Parathyroid adenoma (tissue), 2 donors: ENCODE data around the gene TMEM222.

Experiments
- H2AFZ ChIP-seq: fragments of 300-600 bp; sonication (generic); one replicate; pipeline ENCODE4 v1.7.0; 2017; ENCODE audit warnings: antibody characterized with exemption, mild to moderate bottlenecking
- H3K27ac ChIP-seq: fragments of 300-600 bp; sonication (generic); one replicate; pipeline ENCODE4 v1.7.0; 2017
- H3K27me3 ChIP-seq: fragments of 300-600 bp; sonication (generic); one replicate; pipeline ENCODE4 v1.7.0; 2017; ENCODE audit warnings: low read length; ENCODE audit not compliant: control insufficient read depth, insufficient read depth
- H3K36me3 ChIP-seq: fragments of 300-600 bp; sonication (generic); one replicate; pipeline ENCODE4 v1.7.0; 2017; ENCODE audit warnings: low read length; ENCODE audit not compliant: control insufficient read depth, insufficient read depth
- H3K4me1 ChIP-seq: fragments of 300-600 bp; sonication (generic); one replicate; pipeline ENCODE4 v1.7.0; 2017; ENCODE audit warnings: control low read depth
- H3K4me2 ChIP-seq: fragments of 300-600 bp; sonication (generic); one replicate; pipeline ENCODE4 v1.7.0; 2017; ENCODE audit warnings: low read length
- H3K4me3 ChIP-seq: fragments of 300-600 bp; sonication (generic); one replicate; pipeline ENCODE4 v1.7.0; 2017; ENCODE audit warnings: low read depth, low read length
- H3K79me2 ChIP-seq: fragments of 300-600 bp; sonication (generic); one replicate; pipeline ENCODE4 v1.7.0; 2017; ENCODE audit warnings: control low read depth
- H3K9ac ChIP-seq: fragments of 300-600 bp; sonication (generic); one replicate; pipeline ENCODE4 v1.7.0; 2017; ENCODE audit warnings: mild to moderate bottlenecking
- H3K9me3 ChIP-seq: fragments of 300-600 bp; sonication (generic); one replicate; pipeline ENCODE4 v1.7.0; 2017; ENCODE audit warnings: low read length; ENCODE audit not compliant: control insufficient read depth
- CTCF ChIP-seq: fragments of 300-600 bp; sonication (generic); IDR thresholded peaks from one replicate; pipeline ENCODE4 v1.7.0; 2017; ENCODE audit warnings: antibody characterized with exemption, mild to moderate bottlenecking
- donor health status: primary hyperparathyroidism.

TMEM222 gene

GRCh38 chr1:27336756-27337155 lies 14.8 kb downstream of the TMEM222 start:
- no peak overlapping the region for H3K9ac ChIP-seq
- no peak overlapping the region for H2AFZ ChIP-seq
- H3K4me2 ChIP-seq: no peak overlapping the region
- H3K36me3 ChIP-seq: no peaks in the 10 kb centered on the region
- H3K27me3 ChIP-seq: no peaks in the 10 kb centered on the region
- H3K79me2 ChIP-seq: no peaks in the 10 kb centered on the region
- no peaks in the 10 kb centered on the region for H3K9me3 ChIP-seq
- H3K4me1 ChIP-seq: no peaks in the 10 kb centered on the region
- no peak for TF ChIP-seq CTCF
- H3K27ac ChIP-seq: no peak overlapping the region
- no peak overlapping the region for H3K4me3 ChIP-seq

- Histone ChIP-seq H3K79me2 (no peaks in the 10 kb centered on the region), H3K4me3 (no peak overlapping the region), H3K4me1 (no peaks in the 10 kb centered on the region), H2AFZ (no peak overlapping the region), H3K27ac (no peak overlapping the region), H3K36me3 (no peaks in the 10 kb centered on the region), H3K9me3 (no peaks in the 10 kb centered on the region), H3K4me2 (no peak overlapping the region), H3K27me3 (no peaks in the 10 kb centered on the region), H3K9ac (no peak overlapping the region)
- no peak for TF ChIP-seq CTCF
Measured at GRCh38 chr1:27338751-27339150, 16.8 kb downstream of the TMEM222 start.

GRCh38 chr1:27339213-27339612 lies 17.2 kb downstream of the TMEM222 start:
- Histone ChIP-seq H3K36me3 (no peaks in the 10 kb centered on the region), H3K27me3 (no peaks in the 10 kb centered on the region), H3K9me3 (no peaks in the 10 kb centered on the region), H3K79me2 (no peaks in the 10 kb centered on the region), H3K4me2 (no peak overlapping the region), H3K4me1 (no peaks in the 10 kb centered on the region), H3K9ac (no peak overlapping the region), H3K27ac (no peak overlapping the region), H2AFZ (no peak overlapping the region), H3K4me3 (no peak overlapping the region)
- TF ChIP-seq CTCF: no peak

GRCh38 chr1:27341525-27342252 lies 19.7 kb downstream of the TMEM222 start, which contains the start of gene SYTL1:
SYTL1 (plus strand) TSS chr1:27342022; CDS start chr1:27345335, 3,313 bp downstream.
- Histone ChIP-seq H2AFZ (no peak within 1 kb of the TSS), H3K9ac (no peak within 1 kb of the TSS), H3K27ac (no peak within 1 kb of the TSS), H3K4me2 (peak within 1 kb of the TSS; percentile 65), H3K9me3 (no peaks in the 10 kb centered on the region), H3K4me1 (no peaks in the 10 kb centered on the region), H3K4me3 (peak within 1 kb of the TSS; percentile 60), H3K79me2 (no peaks in the 10 kb centered on the region), H3K36me3 (no peaks in the 10 kb centered on the region), H3K27me3 (no peaks in the 10 kb centered on the region)
- TF ChIP-seq CTCF: no peak

- Histone ChIP-seq H3K27ac (no peak overlapping the region), H3K79me2 (no peaks in the 10 kb centered on the region), H3K4me1 (no peaks in the 10 kb centered on the region), H3K4me2 (peak overlapping the region; percentile 65), H3K9ac (no peak overlapping the region), H3K4me3 (peak overlapping the region; percentile 60), H3K36me3 (no peaks in the 10 kb centered on the region), H2AFZ (no peak overlapping the region), H3K9me3 (no peaks in the 10 kb centered on the region), H3K27me3 (no peaks in the 10 kb centered on the region)
- TF ChIP-seq CTCF: no peak
Measured at GRCh38 chr1:27342391-27342777, 20.4 kb downstream of the TMEM222 start.
